Measurements from ENCODE around the gene NAPA. TPM values are rescaled to one million over a fixed set of nuclear protein-coding genes. Genes with fewer than 3 reads are reported as not detected.

The NAPA gene
- total RNA-seq, 1 donor from 2014 or later = 132 TPM

GRCh38 chr19:47473336-47473735 lies 41.5 kb downstream of the NAPA start:
- H3K4me1 ChIP-seq (ENCODE audit: insufficient read depth, low read length) = no peaks in the 10 kb centered on the region
- H3K4me2 ChIP-seq (ENCODE audit: low read length) = no peak overlapping the region
- H3K4me3 ChIP-seq (ENCODE audit: insufficient read depth, low read depth, low read length) = no peak overlapping the region
- H4K20me1 ChIP-seq (ENCODE audit: insufficient read depth, low read length) = peaks cover 4% of the 10 kb centered on the region
- Mint-ChIP-seq H3K4me1 (ENCODE audit: low read depth, unreplicated experiment) (peaks cover 9% of the 10 kb centered on the region), H3K27me3 (ENCODE audit: low read depth, unreplicated experiment) (peaks cover 25% of the 10 kb centered on the region), H3K27ac (ENCODE audit: unreplicated experiment) (no peak overlapping the region), H3K36me3 (ENCODE audit: low read depth, unreplicated experiment) (peaks cover 4% of the 10 kb centered on the region), H3K4me3 (ENCODE audit: unreplicated experiment) (no peak overlapping the region), H3K9me3 (ENCODE audit: unreplicated experiment) (peaks cover 2% of the 10 kb centered on the region)
- no peaks in the 10 kb centered on the region for H3K9me3 ChIP-seq (ENCODE audit: insufficient read depth, low read depth, low read length)
- H3K27me3 ChIP-seq (ENCODE audit: insufficient read depth, low read length) = peaks cover 29% of the 10 kb centered on the region
- no peak overlapping the region for H3K27ac ChIP-seq (ENCODE audit: low read depth, low read length)
- no peaks in the 10 kb centered on the region for H3K36me3 ChIP-seq (ENCODE audit: insufficient read depth, low read length)
- DNase-seq (ENCODE audit: low read depth) (no peak), FAIRE-seq (no peak)
- TF ChIP-seq CTCF (IDR thresholded peaks at IDR 0.05; ENCODE audit: insufficient read depth, low read depth, low read length) (no peak), EZH2 (IDR thresholded peaks at IDR 0.05; ENCODE audit: insufficient read depth, low read length) (no peak)
- no peaks in the 10 kb centered on the region for H3K79me2 ChIP-seq (ENCODE audit: insufficient read depth, low read length)
- no peak overlapping the region for H2AFZ ChIP-seq (ENCODE audit: low read depth, low read length)
- H3K9ac ChIP-seq (ENCODE audit: low read length) = no peak overlapping the region

DNA sequence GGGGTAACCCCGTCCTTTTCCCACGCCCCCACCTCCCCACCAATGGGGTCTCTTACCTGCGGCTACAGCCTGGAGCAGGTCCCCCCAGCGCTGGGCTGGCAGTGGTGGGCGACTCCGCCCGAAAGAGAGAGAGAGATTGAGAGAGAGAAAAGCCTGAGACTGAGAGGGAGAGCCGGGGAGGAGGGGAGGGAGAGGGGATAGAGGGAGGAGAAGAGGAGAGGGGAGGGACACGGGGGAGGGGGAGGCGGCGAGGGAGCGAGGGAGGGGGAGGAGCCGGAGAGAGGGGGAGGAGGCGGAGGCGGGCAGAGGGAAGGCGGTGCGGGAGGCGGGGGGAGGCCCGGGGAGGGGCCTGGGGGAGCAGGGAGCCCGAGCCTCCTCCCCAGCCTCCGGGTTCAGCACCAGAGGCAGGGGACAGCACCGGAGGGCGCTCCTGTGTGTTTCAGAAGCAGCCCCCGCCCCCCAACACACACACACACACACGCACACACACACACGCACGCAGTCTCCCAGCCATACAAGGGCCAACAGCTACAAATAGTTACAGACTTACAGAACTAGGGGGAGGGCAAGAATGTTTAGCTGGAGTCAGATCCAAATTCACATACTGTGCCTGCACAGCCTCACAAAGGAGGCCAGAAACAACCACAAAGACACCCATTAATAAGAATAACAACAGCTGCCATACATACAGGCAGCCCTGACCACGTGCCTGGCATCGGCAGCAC lies 43.0 kb downstream of the NAPA start, which contains the start of gene SLC8A2:
TSS of gene SLC8A2 (minus strand) at position 161 of the 725 bp plus-strand sequence. CDS start 5,490 bp downstream, outside the sequence.
- Histone ChIP-seq H3K27me3 (ENCODE audit: insufficient read depth, low read length) (peaks cover 35% of the 10 kb centered on the region), H3K36me3 (ENCODE audit: insufficient read depth, low read length) (no peaks in the 10 kb centered on the region), H3K27ac (ENCODE audit: low read depth, low read length) (no peak within 1 kb of the TSS), H3K79me2 (ENCODE audit: insufficient read depth, low read length) (no peaks in the 10 kb centered on the region), H3K9ac (ENCODE audit: low read length) (no peak within 1 kb of the TSS), H3K4me3 (ENCODE audit: insufficient read depth, low read depth, low read length) (no peak within 1 kb of the TSS), H3K4me2 (ENCODE audit: low read length) (peak within 1 kb of the TSS; percentile 68), H3K4me1 (ENCODE audit: insufficient read depth, low read length) (no peaks in the 10 kb centered on the region), H2AFZ (ENCODE audit: low read depth, low read length) (no peak within 1 kb of the TSS), H4K20me1 (ENCODE audit: insufficient read depth, low read length) (peaks cover 4% of the 10 kb centered on the region), H3K9me3 (ENCODE audit: insufficient read depth, low read depth, low read length) (no peaks in the 10 kb centered on the region)
- peak; percentile 77 for DNase-seq (ENCODE audit: low read depth)
- H3K4me1 Mint-ChIP-seq (ENCODE audit: low read depth, unreplicated experiment) = peaks cover 9% of the 10 kb centered on the region
- H3K27me3 Mint-ChIP-seq (ENCODE audit: low read depth, unreplicated experiment) = peaks cover 30% of the 10 kb centered on the region
- peaks cover 3% of the 10 kb centered on the region for H3K36me3 Mint-ChIP-seq (ENCODE audit: low read depth, unreplicated experiment)
- peaks cover 2% of the 10 kb centered on the region for H3K9me3 Mint-ChIP-seq (ENCODE audit: unreplicated experiment)
- TF ChIP-seq EZH2 (IDR thresholded peaks at IDR 0.05; ENCODE audit: insufficient read depth, low read length) (no peak), CTCF (IDR thresholded peaks at IDR 0.05; ENCODE audit: insufficient read depth, low read depth, low read length) (no peak)
- peak within 1 kb of the TSS; percentile 77 for H3K27ac Mint-ChIP-seq (ENCODE audit: unreplicated experiment)
- peak within 1 kb of the TSS; percentile 80 for H3K4me3 Mint-ChIP-seq (ENCODE audit: unreplicated experiment)
- no peak for FAIRE-seq

DNA sequence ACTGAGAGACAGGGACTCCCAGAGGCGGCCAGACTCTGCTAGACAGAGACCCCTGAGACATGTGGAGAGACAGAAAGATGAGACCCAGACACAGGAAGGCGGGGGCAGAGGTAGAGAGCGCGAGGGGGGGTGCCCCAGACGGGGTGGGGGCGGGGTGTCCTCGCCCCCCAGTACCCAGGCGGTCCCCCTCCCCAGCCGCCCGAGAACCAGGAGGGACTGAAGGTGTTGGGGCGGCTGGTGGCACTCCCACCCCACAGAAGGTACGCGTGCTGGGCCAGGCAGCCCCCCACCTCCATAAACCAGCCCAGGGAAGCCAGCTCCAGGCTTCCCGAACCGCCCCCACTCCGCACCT lies 43.5 kb downstream of the NAPA start:
- no peak overlapping the region for H3K9ac ChIP-seq (ENCODE audit: low read length)
- H3K27me3 Mint-ChIP-seq (ENCODE audit: low read depth, unreplicated experiment) = peaks cover 30% of the 10 kb centered on the region
- no peak overlapping the region for H3K4me3 ChIP-seq (ENCODE audit: insufficient read depth, low read depth, low read length)
- H3K9me3 Mint-ChIP-seq (ENCODE audit: unreplicated experiment) = peaks cover 2% of the 10 kb centered on the region
- no peak overlapping the region for H3K4me2 ChIP-seq (ENCODE audit: low read length)
- peaks cover 9% of the 10 kb centered on the region for H3K4me1 Mint-ChIP-seq (ENCODE audit: low read depth, unreplicated experiment)
- H3K79me2 ChIP-seq (ENCODE audit: insufficient read depth, low read length) = no peaks in the 10 kb centered on the region
- peaks cover 3% of the 10 kb centered on the region for H3K36me3 Mint-ChIP-seq (ENCODE audit: low read depth, unreplicated experiment)
- H3K4me1 ChIP-seq (ENCODE audit: insufficient read depth, low read length) = no peaks in the 10 kb centered on the region
- TF ChIP-seq EZH2 (IDR thresholded peaks at IDR 0.05; ENCODE audit: insufficient read depth, low read length) (no peak), CTCF (IDR thresholded peaks at IDR 0.05; ENCODE audit: insufficient read depth, low read depth, low read length) (no peak)
- no peaks in the 10 kb centered on the region for H3K9me3 ChIP-seq (ENCODE audit: insufficient read depth, low read depth, low read length)
- peak overlapping the region; percentile 77 for H3K27ac Mint-ChIP-seq (ENCODE audit: unreplicated experiment)
- FAIRE-seq (no peak), DNase-seq (ENCODE audit: low read depth) (no peak)
- H4K20me1 ChIP-seq (ENCODE audit: insufficient read depth, low read length) = peaks cover 4% of the 10 kb centered on the region
- no peak overlapping the region for H2AFZ ChIP-seq (ENCODE audit: low read depth, low read length)
- H3K27me3 ChIP-seq (ENCODE audit: insufficient read depth, low read length) = peaks cover 35% of the 10 kb centered on the region
- H3K27ac ChIP-seq (ENCODE audit: low read depth, low read length) = no peak overlapping the region
- no peaks in the 10 kb centered on the region for H3K36me3 ChIP-seq (ENCODE audit: insufficient read depth, low read length)
- H3K4me3 Mint-ChIP-seq (ENCODE audit: unreplicated experiment) = peak overlapping the region; percentile 80
